Adrenal gland (tissue), 12 donors: ENCODE data around the gene PRKCQ. TPM values are rescaled to one million over a fixed set of nuclear protein-coding genes. Genes with fewer than 3 reads are reported as not detected.

Experiments
- DNase-seq, 7 donors: peaks; one replicate each; pipeline ENCODE4 v3.0.0-alpha.2; 2019 to 2020
- H3K27ac ChIP-seq, 5 donors: fragments of 200-600 bp; sonication (generic) in 4 of 5; 1 replicate in 3 of 5; 2 replicates in 2 of 5; pipeline versions ENCODE4 v1.5.1 to v1.8.0; 2016 to 2020; ENCODE audit warnings: mild to moderate bottlenecking in 1 of 5
- H3K27me3 ChIP-seq: fragments of 200-600 bp; 2 replicates; pipeline ENCODE4 v1.8.0; 2021
- H3K36me3 ChIP-seq, 2 donors: fragments of 200-600 bp; replicated peaks in 1 of 2; 1 replicate in 1 of 2; 2 replicates in 1 of 2; pipeline versions ENCODE4 v1.5.1 to v1.8.0; 2018 to 2022
- H3K4me1 ChIP-seq, 2 donors: fragments of 200-600 bp; replicated peaks in 1 of 2; 1 replicate in 1 of 2; 2 replicates in 1 of 2; pipeline versions ENCODE4 v1.5.1 to v1.8.0; 2018 to 2021
- H3K4me3 ChIP-seq, 4 donors: fragments of 200-600 bp; sonication (generic) in 3 of 4; one replicate each; pipeline ENCODE4 v1.5.1; 2016 to 2018
- H3K9me3 ChIP-seq, 3 donors: fragments of 200-600 bp; sonication (generic) in 1 of 3; replicated peaks in 1 of 3; 1 replicate in 2 of 3; 2 replicates in 1 of 3; pipeline versions ENCODE4 v1.5.1 to v1.8.0; 2016 to 2021
- POLR2A ChIP-seq, 2 donors: fragments of 450-650 bp; IDR thresholded peaks; one replicate each; pipeline ENCODE4 v1.6.1; 2017; ENCODE audit warnings: antibody characterized with exemption in 2 of 2, mild to moderate bottlenecking in 2 of 2, moderate library complexity in 1 of 2
- WGBS, 4 donors: extraction: QIAGEN DNeasy Blood & Tissue Kit in 2 of 4; methylation state at CpG; one replicate each; pipeline versions ENCODE4 v1.1.5 to v1.1.7; 2013 to 2017; 5-methylcytosine and 5-hydroxymethylcytosine counted together
- intact Hi-C, 2 donors: fragments of 100-400 bp; cut with DNase I; formaldehyde crosslinking; loops; one replicate each; pipeline versions ENCODE4 v1.14.1 to v1.15.0; 2022 to 2023
- polyA plus RNA-seq, 3 donors: library from polyadenylated mRNA; stranded (reverse); fragments of 200-250 nt in 2 of 3; fragments of 350-450 nt in 1 of 3; fragmentation: Illumina TruSeq in 1 of 3; extraction: RNeasy Lipid Tissue Mini Kit (QIAGEN cat#74804) in 1 of 3; gene quantifications; one replicate each; pipeline ENCODE4 v1.2.3, GENCODE V29; 2013 to 2014
- total RNA-seq, 9 donors: library from RNA; depleted of rRNA in 4 of 9; stranded (reverse); fragments of >200 nt in 4 of 9; fragments of 120-200 nt in 1 of 9; fragmentation: NEBNext Ultra II Directional in 1 of 9; extraction: Animal tissue kit (Norgen Biotek cat#: 25700) in 1 of 9; gene quantifications; one replicate each; pipeline versions ENCODE4 v1.1.0 to v1.2.4, GENCODE V29; 2013 to 2023
- TF ChIP-seq, protein P1 (sequence below), 6 experiments: fragments of 450-650 bp in 4 of 6; fragments of 200-600 bp in 2 of 6; sonication (generic) in 1 of 6; IDR thresholded peaks; 1 replicate in 5 of 6; 2 replicates in 1 of 6; pipeline versions ENCODE4 v1.5.1 to v1.8.0; 2016 to 2021; ENCODE audit warnings: antibody characterized with exemption in 6 of 6, mild to moderate bottlenecking in 2 of 6, moderate library complexity in 1 of 6
- donor health status: healthy with polysubstance abuse.
- donor health status: Bipolar disorder and iron deficiency.
- donor health status: DM: yes; HTN: yes; CAD: no.
- donor health status: DM: no; HTN: no; CAD: no.
- donor health status: DM: no; HTN: no; CAD: no.
- donor health status: DM: yes; HTN: yes; CAD: no.

PRKCQ gene
- total and polyA plus RNA-seq, 12 donors = 0.39 to 1.6 (median 0.68) TPM

DNA sequence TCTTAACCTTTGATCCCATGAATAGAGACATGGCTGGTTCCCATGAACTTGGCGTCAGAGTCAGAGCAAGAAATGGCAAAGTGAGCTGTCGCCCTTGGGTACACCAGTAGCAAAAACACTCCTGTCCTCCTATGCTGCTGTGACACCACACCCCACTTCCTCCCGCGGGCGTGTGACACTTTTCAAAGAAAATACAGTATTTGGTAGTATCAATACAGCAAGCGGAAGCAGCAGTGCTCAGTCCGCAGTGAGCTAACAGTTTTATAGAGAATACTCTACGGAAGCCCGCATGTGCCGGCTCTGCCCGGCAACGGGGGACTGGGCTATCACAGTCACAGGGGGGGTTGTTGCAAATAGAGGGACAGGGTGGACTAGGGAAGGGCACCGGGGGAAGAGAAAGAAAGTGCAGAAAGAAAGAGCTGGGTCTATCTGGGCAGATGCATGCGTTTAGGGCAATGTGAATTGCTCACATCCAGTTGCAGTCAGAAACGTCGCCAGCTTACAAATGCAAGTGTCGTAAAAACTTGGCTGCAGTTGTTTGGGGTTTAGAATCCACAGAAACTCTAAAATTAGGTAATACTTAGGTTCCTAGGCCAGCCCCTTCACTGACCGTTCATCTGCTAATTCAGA, 49.8 kb downstream of the PRKCQ start:
- Histone ChIP-seq H3K9me3 (no peaks in the 10 kb centered on the region), H3K27ac (no peak overlapping the region), H3K4me3 (no peak overlapping the region), H3K36me3 (no peaks in the 10 kb centered on the region), H3K4me1 (no peaks in the 10 kb centered on the region), H3K27me3 (no peaks in the 10 kb centered on the region)
- WGBS, 4 donors = 75 to 81% (median 78%) methylated on average over 18 of the region's 18 CpGs
- no peak for TF ChIP-seq POLR2A (IDR thresholded peaks at IDR 0.05)
- TF ChIP-seq, protein P1, sequence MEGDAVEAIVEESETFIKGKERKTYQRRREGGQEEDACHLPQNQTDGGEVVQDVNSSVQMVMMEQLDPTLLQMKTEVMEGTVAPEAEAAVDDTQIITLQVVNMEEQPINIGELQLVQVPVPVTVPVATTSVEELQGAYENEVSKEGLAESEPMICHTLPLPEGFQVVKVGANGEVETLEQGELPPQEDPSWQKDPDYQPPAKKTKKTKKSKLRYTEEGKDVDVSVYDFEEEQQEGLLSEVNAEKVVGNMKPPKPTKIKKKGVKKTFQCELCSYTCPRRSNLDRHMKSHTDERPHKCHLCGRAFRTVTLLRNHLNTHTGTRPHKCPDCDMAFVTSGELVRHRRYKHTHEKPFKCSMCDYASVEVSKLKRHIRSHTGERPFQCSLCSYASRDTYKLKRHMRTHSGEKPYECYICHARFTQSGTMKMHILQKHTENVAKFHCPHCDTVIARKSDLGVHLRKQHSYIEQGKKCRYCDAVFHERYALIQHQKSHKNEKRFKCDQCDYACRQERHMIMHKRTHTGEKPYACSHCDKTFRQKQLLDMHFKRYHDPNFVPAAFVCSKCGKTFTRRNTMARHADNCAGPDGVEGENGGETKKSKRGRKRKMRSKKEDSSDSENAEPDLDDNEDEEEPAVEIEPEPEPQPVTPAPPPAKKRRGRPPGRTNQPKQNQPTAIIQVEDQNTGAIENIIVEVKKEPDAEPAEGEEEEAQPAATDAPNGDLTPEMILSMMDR (IDR thresholded peaks at IDR 0.05) = no peak
- DNase-seq = peak in 1 of 7 donors; percentile 9
- intact Hi-C loops = no loop called here

DNA sequence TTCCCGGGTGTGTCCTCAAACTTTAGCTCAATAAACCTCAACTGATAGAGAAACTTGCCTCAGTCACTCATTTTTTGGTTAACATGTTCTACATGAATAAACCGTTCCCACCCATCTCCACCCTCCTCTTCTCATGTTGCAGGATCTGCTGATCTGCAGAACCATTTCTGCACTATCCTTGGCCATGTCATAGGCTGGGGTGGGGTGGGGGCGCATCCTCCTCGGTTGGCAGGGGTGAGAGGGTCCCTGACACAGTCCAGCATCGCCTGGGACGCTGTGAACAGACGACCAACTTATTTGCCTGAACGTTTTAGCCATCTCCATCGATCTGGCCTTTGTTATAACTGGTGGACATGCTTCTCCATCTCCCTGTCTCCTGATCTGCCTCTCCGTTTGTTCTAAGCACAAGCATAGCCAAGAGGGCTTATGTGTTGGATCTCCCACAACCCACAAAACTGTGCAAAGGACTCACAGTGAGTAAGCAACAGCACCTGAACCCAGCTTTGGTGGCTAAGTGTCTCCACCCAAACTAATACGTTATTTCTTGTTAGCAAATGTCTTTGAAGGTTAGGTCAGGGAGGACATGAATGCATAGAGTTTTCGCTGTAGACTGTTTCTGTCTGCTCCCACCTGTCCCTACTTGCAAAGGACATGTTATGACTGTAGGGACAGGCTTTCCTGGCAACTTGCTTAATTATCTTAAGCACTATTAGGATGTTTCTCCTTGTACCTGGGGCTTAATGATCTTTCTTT, 51.7 kb downstream of the PRKCQ start:
- WGBS, 4 donors = 79 to 87% (median 79%) methylated on average over 11 to 12 of the region's 12 CpGs
- no peaks in the 10 kb centered on the region for H3K9me3 ChIP-seq
- H3K4me3 ChIP-seq = no peak overlapping the region
- no peaks in the 10 kb centered on the region for H3K4me1 ChIP-seq
- H3K27me3 ChIP-seq = no peaks in the 10 kb centered on the region
- intact Hi-C loops = no loop called here
- no peak for TF ChIP-seq POLR2A (IDR thresholded peaks at IDR 0.05)
- TF ChIP-seq, protein P1 (IDR thresholded peaks at IDR 0.05) = no peak
- no peak overlapping the region for H3K27ac ChIP-seq
- DNase-seq = no peak
- H3K36me3 ChIP-seq = no peaks in the 10 kb centered on the region

DNA sequence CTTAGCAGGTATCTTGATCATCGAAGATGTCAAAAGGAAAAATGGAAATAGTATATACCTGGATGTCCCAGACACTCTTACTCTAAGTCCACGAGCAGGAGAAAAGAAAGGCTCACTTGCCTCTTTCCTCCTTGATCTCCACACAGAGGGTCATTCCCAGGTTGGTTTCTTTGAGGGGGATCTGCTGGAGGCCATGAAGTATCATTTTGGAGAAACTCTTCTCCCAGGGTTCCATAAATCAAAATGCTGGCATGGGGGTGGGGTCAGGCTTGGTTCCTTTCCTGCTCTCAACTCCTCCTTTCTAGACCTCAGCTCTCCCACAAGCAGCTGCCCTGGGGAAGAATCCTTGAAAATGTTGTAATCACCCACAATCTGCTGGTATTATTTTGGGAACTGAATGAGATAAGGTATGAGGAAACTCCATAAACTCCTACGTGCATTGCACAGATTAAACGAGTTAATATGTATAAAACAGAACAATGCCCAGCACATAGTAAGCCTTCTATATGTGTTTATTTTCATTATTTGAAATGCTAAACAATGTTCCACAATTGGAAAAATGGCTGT, 54.4 kb downstream of the PRKCQ start:
- intact Hi-C loops = no loop called here

DNA sequence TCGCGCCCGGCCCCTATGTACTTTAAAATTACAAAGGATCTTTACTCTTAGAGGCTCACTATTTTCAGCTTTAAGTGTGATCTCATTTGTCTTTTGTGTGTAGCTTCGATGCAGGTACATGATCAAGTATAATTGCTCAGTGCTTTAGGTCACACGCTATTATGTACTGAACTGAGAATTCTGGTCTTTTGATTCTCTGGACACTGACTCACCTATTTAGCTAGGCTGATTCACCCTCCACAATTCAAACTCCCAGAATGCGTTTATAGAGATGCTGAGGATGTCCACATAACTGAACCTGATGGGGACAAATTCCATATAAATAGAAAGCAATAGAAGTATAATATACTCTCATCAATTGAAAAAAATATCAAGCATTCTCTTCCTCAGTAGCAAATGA, 57.8 kb downstream of the PRKCQ start:
- WGBS, 4 donors = 89 to 94% (median 92%) methylated on average over 6 of the region's 6 CpGs
- no peaks in the 10 kb centered on the region for H3K9me3 ChIP-seq
- no peak for TF ChIP-seq POLR2A (IDR thresholded peaks at IDR 0.05)
- TF ChIP-seq, protein P1 (IDR thresholded peaks at IDR 0.05) = no peak
- H3K4me3 ChIP-seq = no peak overlapping the region
- intact Hi-C loops = no loop called here
- no peak overlapping the region for H3K27ac ChIP-seq
- H3K27me3 ChIP-seq = no peaks in the 10 kb centered on the region
- no peaks in the 10 kb centered on the region for H3K4me1 ChIP-seq
- no peak for DNase-seq
- H3K36me3 ChIP-seq = no peaks in the 10 kb centered on the region

More for the DNA sequence above, 54.4 kb downstream of the PRKCQ start:
- DNase-seq = no peak
- TF ChIP-seq, protein P1 (IDR thresholded peaks at IDR 0.05) = no peak
- TF ChIP-seq POLR2A (IDR thresholded peaks at IDR 0.05) = no peak
- Histone ChIP-seq H3K27me3 (no peaks in the 10 kb centered on the region), H3K9me3 (no peaks in the 10 kb centered on the region), H3K36me3 (no peaks in the 10 kb centered on the region), H3K27ac (no peak overlapping the region), H3K4me3 (no peak overlapping the region), H3K4me1 (no peaks in the 10 kb centered on the region)
- WGBS, 4 donors = 66 to 77% (median 72%) methylated on average over 4 of the region's 4 CpGs
